Mucosa of stomach (tissue), 1 donor: ENCODE measurements around the gene CAMSAP1.
A peak's percentile ranks its signal among the peaks of the same experiment; 100 is the strongest.

Experiments used
- H3K27me3 ChIP-seq: one replicate; pipeline ENCODE4 v1.7.0; 2013; ENCODE audit warnings: mild to moderate bottlenecking, low read length; ENCODE audit not compliant: control insufficient read depth, insufficient read depth
- H3K36me3 ChIP-seq: one replicate; pipeline ENCODE4 v1.7.0; 2013; ENCODE audit warnings: low read length; ENCODE audit not compliant: control insufficient read depth, insufficient read depth
- H3K4me1 ChIP-seq: one replicate; pipeline ENCODE4 v1.7.0; 2013; ENCODE audit warnings: mild to moderate bottlenecking, low read length; ENCODE audit not compliant: control insufficient read depth, insufficient read depth
- H3K4me3 ChIP-seq: one replicate; pipeline ENCODE4 v1.7.0; 2013; ENCODE audit warnings: low read length
- H3K9ac ChIP-seq: one replicate; pipeline ENCODE4 v1.7.0; 2013; ENCODE audit warnings: mild to moderate bottlenecking, low read length, moderate library complexity
- H3K9me3 ChIP-seq: one replicate; pipeline ENCODE4 v1.7.0; 2013; ENCODE audit warnings: mild to moderate bottlenecking, low read length, moderate library complexity; ENCODE audit not compliant: control insufficient read depth
- donor health status: Pancreatic carcinoma.

Gene CAMSAP1

GRCh38 chr9:135908754-135909204 lies 1.4 kb upstream of the CAMSAP1 start:
- Histone ChIP-seq H3K27me3 (no peaks in the 10 kb centered on the region), H3K9me3 (no peaks in the 10 kb centered on the region), H3K36me3 (no peaks in the 10 kb centered on the region), H3K9ac (no peak overlapping the region), H3K4me3 (peak overlapping the region; percentile 14), H3K4me1 (peaks cover 28% of the 10 kb centered on the region)

DNA sequence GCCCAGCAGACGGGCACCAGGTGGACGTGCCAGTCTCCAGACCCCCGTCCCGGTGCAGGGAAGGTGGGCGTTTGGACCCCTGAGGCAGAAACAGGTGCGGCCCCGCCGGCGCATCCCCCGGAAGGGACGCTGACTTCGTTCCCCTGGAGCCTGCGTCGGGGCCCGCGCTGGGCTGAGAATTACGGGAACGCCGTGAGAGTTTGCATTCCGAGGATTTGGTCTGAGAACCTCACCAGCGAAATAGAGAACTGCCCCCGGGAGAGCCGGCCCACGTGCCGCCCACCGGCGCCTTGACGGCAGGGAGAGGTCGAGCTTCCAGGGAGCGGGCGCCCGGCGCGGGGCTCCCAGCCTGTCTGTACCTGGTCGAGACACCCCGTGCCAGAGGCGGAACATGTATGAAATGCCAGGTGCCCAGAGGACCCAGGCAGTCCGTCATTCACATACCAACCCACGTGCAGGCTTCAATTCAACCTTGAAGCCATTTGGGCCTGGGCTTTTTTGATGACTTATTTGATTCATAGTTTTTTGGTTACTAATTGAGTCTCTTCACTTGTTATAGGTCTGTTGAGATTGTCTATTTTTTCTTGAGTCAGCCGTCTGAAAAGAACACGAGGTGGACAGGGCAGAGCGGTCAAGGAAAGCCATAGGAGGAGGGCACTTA lies 877 bp upstream of the CAMSAP1 start:
- H3K4me3 ChIP-seq, result peak overlapping the region; percentile 14
- H3K27me3 ChIP-seq, result no peaks in the 10 kb centered on the region
- H3K9ac ChIP-seq, result peak overlapping the region; percentile 59
- no peaks in the 10 kb centered on the region for H3K9me3 ChIP-seq
- H3K36me3 ChIP-seq, result no peaks in the 10 kb centered on the region
- H3K4me1 ChIP-seq, result peaks cover 28% of the 10 kb centered on the region

DNA sequence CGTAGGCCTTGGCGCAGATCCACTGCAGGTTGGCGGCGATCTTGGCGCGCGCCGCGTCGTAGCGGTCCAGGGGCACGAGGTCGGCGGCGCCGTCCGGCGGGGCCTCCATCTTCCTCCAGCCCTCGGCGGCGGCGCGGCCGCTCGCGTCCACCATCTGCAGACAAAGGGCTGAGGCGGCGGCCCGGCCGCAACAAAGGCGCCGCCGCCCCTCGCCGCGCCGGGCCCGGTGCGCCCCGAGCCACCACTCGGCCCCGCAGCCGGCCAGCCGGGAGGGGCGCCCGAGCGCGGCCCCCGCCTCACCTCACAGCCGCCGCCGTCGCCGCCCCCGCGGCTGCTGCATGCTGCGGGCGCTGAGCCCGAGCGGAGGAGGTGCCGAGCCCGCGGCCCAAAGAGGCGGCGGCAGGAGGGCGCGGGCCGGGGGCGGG lies 328 bp downstream of the CAMSAP1 start:
- no peak overlapping the region for H3K4me3 ChIP-seq
- no peaks in the 10 kb centered on the region for H3K9me3 ChIP-seq
- H3K4me1 ChIP-seq, result peaks cover 28% of the 10 kb centered on the region
- H3K27me3 ChIP-seq, result no peaks in the 10 kb centered on the region
- no peaks in the 10 kb centered on the region for H3K36me3 ChIP-seq
- no peak overlapping the region for H3K9ac ChIP-seq

DNA sequence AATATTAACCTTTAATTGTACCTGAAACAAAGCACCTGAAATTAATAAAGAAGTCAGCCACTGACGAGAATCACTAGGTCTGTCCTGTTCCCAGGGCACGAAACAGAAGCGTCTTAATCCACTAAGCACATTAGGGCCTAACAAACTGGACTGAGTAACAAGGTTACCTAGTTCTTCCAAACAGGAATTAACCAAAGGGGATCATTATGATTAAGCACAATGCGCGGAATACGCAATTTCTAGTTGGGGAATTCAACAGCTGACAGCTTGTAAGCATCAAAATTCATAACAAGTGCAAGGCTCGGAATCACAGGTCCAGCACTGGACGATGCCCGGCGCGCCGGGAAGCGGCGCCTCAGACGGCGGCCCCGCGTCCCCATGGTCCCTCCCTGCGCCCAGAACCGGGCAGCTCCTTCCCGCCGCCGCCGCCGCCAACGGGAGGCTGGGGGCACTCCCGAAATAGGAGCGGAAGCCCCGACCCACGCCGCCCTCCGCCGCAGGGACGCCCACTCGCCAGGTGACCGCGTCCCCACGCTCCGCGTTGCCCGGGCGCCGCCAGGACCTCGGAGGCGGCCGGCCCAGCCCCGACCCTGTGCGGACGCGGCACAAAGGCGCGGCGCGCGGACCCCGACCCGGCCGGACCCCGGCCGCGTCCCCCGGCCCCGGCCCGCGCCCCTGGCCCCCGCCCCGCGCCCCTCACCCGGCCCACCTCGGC lies 898 bp downstream of the CAMSAP1 start:
- Histone ChIP-seq H3K9ac (no peak overlapping the region), H3K36me3 (no peaks in the 10 kb centered on the region), H3K4me1 (peaks cover 28% of the 10 kb centered on the region), H3K27me3 (no peaks in the 10 kb centered on the region), H3K4me3 (peak overlapping the region; percentile 11), H3K9me3 (no peaks in the 10 kb centered on the region)

DNA sequence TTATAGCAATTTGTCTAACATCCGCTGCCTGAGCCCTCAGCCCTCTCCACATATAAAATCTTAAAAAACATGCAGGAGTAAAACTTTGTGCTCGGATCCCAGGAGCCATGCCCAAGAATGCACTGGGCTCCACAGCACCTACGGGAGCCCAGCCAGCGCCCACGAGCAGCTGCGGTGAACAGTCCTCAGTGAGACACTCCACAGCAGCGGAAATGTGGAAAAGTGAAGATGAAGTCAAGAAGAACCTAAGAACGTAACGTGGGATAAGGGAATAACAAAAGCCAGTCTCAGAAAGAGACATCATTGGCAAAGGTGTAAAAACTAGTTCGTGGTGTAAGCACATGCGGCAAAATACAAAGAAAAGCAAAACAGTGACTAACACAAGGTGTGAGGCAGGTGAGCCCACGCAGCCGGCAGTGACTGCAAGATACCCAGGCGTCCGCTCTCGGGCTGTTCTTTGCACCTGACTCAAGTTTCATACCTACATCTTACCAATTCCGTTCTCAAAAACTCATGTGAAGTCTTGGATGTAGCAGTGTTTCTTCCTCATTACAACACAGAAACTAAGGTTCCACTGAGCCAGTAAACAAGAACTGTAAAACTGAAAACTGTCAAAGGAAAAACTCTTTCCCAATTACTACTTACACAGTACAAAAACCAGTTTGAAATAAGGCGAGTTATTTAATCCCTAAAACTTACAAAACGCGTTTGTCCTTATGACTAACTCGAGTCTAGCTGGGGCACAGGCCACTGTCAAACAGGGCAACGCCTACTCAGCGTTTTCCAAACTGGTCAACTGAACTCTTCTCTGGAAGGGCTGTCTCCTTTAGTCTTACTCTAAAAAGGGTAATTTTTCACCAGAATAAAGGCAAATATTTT lies 1.7 kb downstream of the CAMSAP1 start:
- Histone ChIP-seq H3K4me3 (peak overlapping the region; percentile 11), H3K36me3 (no peaks in the 10 kb centered on the region), H3K9me3 (no peaks in the 10 kb centered on the region), H3K4me1 (peaks cover 28% of the 10 kb centered on the region), H3K9ac (no peak overlapping the region), H3K27me3 (no peaks in the 10 kb centered on the region)

GRCh38 chr9:135903786-135904520 lies 3.4 kb downstream of the CAMSAP1 start:
- no peak overlapping the region for H3K4me3 ChIP-seq
- peaks cover 27% of the 10 kb centered on the region for H3K4me1 ChIP-seq
- no peaks in the 10 kb centered on the region for H3K36me3 ChIP-seq
- H3K9me3 ChIP-seq, result no peaks in the 10 kb centered on the region
- no peaks in the 10 kb centered on the region for H3K27me3 ChIP-seq
- H3K9ac ChIP-seq, result no peak overlapping the region

- Histone ChIP-seq H3K36me3 (no peaks in the 10 kb centered on the region), H3K4me3 (no peak overlapping the region), H3K4me1 (peaks cover 21% of the 10 kb centered on the region), H3K27me3 (no peaks in the 10 kb centered on the region), H3K9me3 (no peaks in the 10 kb centered on the region), H3K9ac (no peak overlapping the region)
Measured at GRCh38 chr9:135903358-135903656, 4.0 kb downstream of the CAMSAP1 start.

GRCh38 chr9:135902655-135903357 lies 4.5 kb downstream of the CAMSAP1 start:
- H3K9ac ChIP-seq, result no peak overlapping the region

GRCh38 chr9:135901826-135902225 lies 5.5 kb downstream of the CAMSAP1 start:
- H3K36me3 ChIP-seq, result no peaks in the 10 kb centered on the region
- no peak overlapping the region for H3K9ac ChIP-seq
- no peaks in the 10 kb centered on the region for H3K27me3 ChIP-seq
- no peaks in the 10 kb centered on the region for H3K9me3 ChIP-seq
- peaks cover 17% of the 10 kb centered on the region for H3K4me1 ChIP-seq
- H3K4me3 ChIP-seq, result no peak overlapping the region

More at GRCh38 chr9:135902655-135903357, 4.5 kb downstream of the CAMSAP1 start:
- Histone ChIP-seq H3K4me1 (peaks cover 17% of the 10 kb centered on the region), H3K27me3 (no peaks in the 10 kb centered on the region), H3K36me3 (no peaks in the 10 kb centered on the region), H3K9me3 (no peaks in the 10 kb centered on the region), H3K4me3 (no peak overlapping the region)

GRCh38 chr9:135901031-135901758 lies 6.2 kb downstream of the CAMSAP1 start:
- Histone ChIP-seq H3K27me3 (no peaks in the 10 kb centered on the region), H3K4me3 (no peak overlapping the region)

More at GRCh38 chr9:135901031-135901758, 6.2 kb downstream of the CAMSAP1 start:
- no peaks in the 10 kb centered on the region for H3K36me3 ChIP-seq
- H3K9ac ChIP-seq, result no peak overlapping the region
- peaks cover 17% of the 10 kb centered on the region for H3K4me1 ChIP-seq
- H3K9me3 ChIP-seq, result no peaks in the 10 kb centered on the region
